OCI-LY7 (cell line): ENCODE measurements around the gene MOSPD2. TPM values are rescaled to one million over a fixed set of nuclear protein-coding genes. Genes with fewer than 3 reads are reported as not detected.

Experiments used
- BruUV-seq: library from RNA; stranded (reverse); fragments of 400-500 nt; replicated peaks from 2 replicates; lab custom pipeline; 2021; lab: Mats Ljungman, UMichigan
- CTCF ChIA-PET: fragments of 300-600 bp; sonication (Branson Sonifier 250); formaldehyde crosslinking; loops from one replicate; lab custom pipeline; 2022; ENCODE audit warnings: antibody characterized with exemption; ENCODE audit not compliant: unreplicated experiment; lab: Charles Lee
- POLR2A ChIA-PET: fragments of 300-600 bp; sonication (Branson Sonifier 250); formaldehyde crosslinking; loops from one replicate; lab custom pipeline; 2022; ENCODE audit warnings: antibody characterized with exemption; lab: Charles Lee
- DNase-seq: peaks from one replicate; pipeline ENCODE4 v3.0.0-alpha.2; 2015; ENCODE audit warnings: low spot score
- H2AFZ ChIP-seq: fragments of 200-600 bp; sonication (generic), shearing (Covaris generic); 2 replicates; pipeline ENCODE4 v1.6.1; 2014; ENCODE audit warnings: mild to moderate bottlenecking, antibody characterized with exemption, low read length, moderate library complexity
- H3K27ac ChIP-seq: fragments of 200-600 bp; sonication (generic); 2 replicates; pipeline ENCODE4 v1.5.1; 2014; ENCODE audit warnings: mixed run types, low read depth, mild to moderate bottlenecking, moderate library complexity, low read length, inconsistent platforms; ENCODE audit not compliant: poor library complexity, severe bottlenecking
- H3K36me3 ChIP-seq: fragments of 200-600 bp; sonication (generic); 2 replicates; pipeline ENCODE4 v1.6.1; 2014; ENCODE audit warnings: mild to moderate bottlenecking, antibody characterized with exemption, low read length, moderate library complexity, mixed read lengths; ENCODE audit not compliant: insufficient read depth
- H3K4me1 ChIP-seq: fragments of 200-600 bp; sonication (generic); 2 replicates; pipeline ENCODE4 v1.5.1; 2014; ENCODE audit warnings: mild to moderate bottlenecking, low read length; ENCODE audit not compliant: insufficient read depth, poor library complexity, severe bottlenecking
- H3K4me2 ChIP-seq: fragments of 200-600 bp; sonication (generic); 2 replicates; pipeline ENCODE4 v1.6.1; 2014; ENCODE audit warnings: mild to moderate bottlenecking, low read length
- H3K4me3 ChIP-seq: fragments of 200-600 bp; sonication (generic); 2 replicates; pipeline ENCODE4 v1.5.1; 2014; ENCODE audit warnings: mild to moderate bottlenecking, low read depth, low read length; ENCODE audit not compliant: poor library complexity, severe bottlenecking
- H3K79me2 ChIP-seq: fragments of 200-600 bp; sonication (generic); 2 replicates; pipeline ENCODE4 v1.6.1; 2016; ENCODE audit warnings: low read depth, mild to moderate bottlenecking, low read length, moderate library complexity, mixed read lengths; ENCODE audit not compliant: insufficient read depth
- H3K9me2 ChIP-seq: fragments of 200-600 bp; sonication (generic); 2 replicates; pipeline ENCODE4 v1.6.1; 2016; ENCODE audit warnings: mild to moderate bottlenecking, low read length, mixed read lengths; ENCODE audit not compliant: insufficient read depth
- H3K9me3 ChIP-seq: fragments of 200-600 bp; sonication (generic); 2 replicates; pipeline ENCODE4 v1.6.1; 2014; ENCODE audit warnings: mild to moderate bottlenecking, mixed run types, low read length, mixed read lengths
- H4K20me1 ChIP-seq: fragments of 200-600 bp; sonication (generic); 2 replicates; pipeline ENCODE4 v1.6.1; 2014; ENCODE audit warnings: mild to moderate bottlenecking, antibody characterized with exemption, low read length, moderate library complexity, mixed read lengths; ENCODE audit not compliant: insufficient read depth
- CTCF ChIP-seq: fragments of 200-600 bp; sonication (generic); conservative IDR thresholded peaks from 2 replicates; pipeline ENCODE4 v1.5.1; 2014; ENCODE audit warnings: mild to moderate bottlenecking, antibody characterized with exemption, low read length, moderate library complexity, mixed read lengths
- EZH2phosphoT487 ChIP-seq: fragments of 200-600 bp; sonication (generic); IDR thresholded peaks from 2 replicates; pipeline ENCODE4 v1.6.1; 2018; ENCODE audit warnings: low read depth, borderline replicate concordance, mild to moderate bottlenecking, mixed run types, antibody characterized with exemption, low read length, moderate library complexity, mixed read lengths
- intact Hi-C: fragments of 100-400 bp; cut with micrococcal nuclease; formaldehyde crosslinking; loops from one replicate; pipeline ENCODE4 v1.10.0; 2022; ENCODE audit not compliant: unreplicated experiment
- total RNA-seq, 2 experiments: library from RNA; depleted of rRNA in 1 of 2; stranded (reverse); fragments of >200 nt in 1 of 2; shearing (Covaris generic) in 1 of 2; gene quantifications; 2 replicates each; pipeline ENCODE4 v1.2.3, GENCODE V29; 2014 to 2022

The MOSPD2 gene
- total RNA-seq, 2 experiments from 2014 or later, result 8.0 to 11.3 TPM

- H3K4me3 ChIP-seq, result no peak overlapping the region
- no TSS peak for BruUV-seq
- no peaks in the 10 kb centered on the region for H3K4me1 ChIP-seq
- DNase-seq, result no peak
- no peaks in the 10 kb centered on the region for H3K79me2 ChIP-seq
- no peak for TF ChIP-seq EZH2phosphoT487
- TF ChIP-seq CTCF, result no peak
- peaks cover 9% of the 10 kb centered on the region; the same call in 1 of the 2 replicates for H3K36me3 ChIP-seq
- H3K9me2 ChIP-seq, result no peaks in the 10 kb centered on the region
- no peak overlapping the region for H3K4me2 ChIP-seq
- no peaks in the 10 kb centered on the region for H3K9me3 ChIP-seq
- ChIA-PET POLR2A (interaction anchor here (0.9 kb wide), 1 partner anchor 13 kb away, joined by 3 read pairs; no protein-coding TSS in a partner anchor), CTCF (no interaction called here)
- no peak overlapping the region for H3K27ac ChIP-seq
- intact Hi-C loops, result loop anchor here (10.0 kb wide), 1 partner anchor 68 kb away; no protein-coding TSS in a partner anchor
- no peaks in the 10 kb centered on the region for H4K20me1 ChIP-seq
- no peak overlapping the region for H2AFZ ChIP-seq
Observed at GRCh38 chrX:14913241-14913640, 40.0 kb downstream of the MOSPD2 start.

- H2AFZ ChIP-seq, result no peak overlapping the region
- no peaks in the 10 kb centered on the region for H3K9me3 ChIP-seq
- H3K4me2 ChIP-seq, result no peak overlapping the region
- ChIA-PET CTCF (no interaction called here), POLR2A (no interaction called here)
- no peak overlapping the region for H3K27ac ChIP-seq
- no peaks in the 10 kb centered on the region for H3K4me1 ChIP-seq
- no peak overlapping the region for H3K4me3 ChIP-seq
- H3K36me3 ChIP-seq, result peaks cover 9% of the 10 kb centered on the region; the same call in 1 of the 2 replicates
- H3K9me2 ChIP-seq, result no peaks in the 10 kb centered on the region
- H3K79me2 ChIP-seq, result no peaks in the 10 kb centered on the region
- no peak for DNase-seq
- no TSS peak for BruUV-seq
- H4K20me1 ChIP-seq, result no peaks in the 10 kb centered on the region
- intact Hi-C loops, result loop anchor here (10.0 kb wide), 1 partner anchor 71 kb away; no protein-coding TSS in a partner anchor
- TF ChIP-seq CTCF (no peak), EZH2phosphoT487 (no peak)
Observed at GRCh38 chrX:14915596-14915995, 42.4 kb downstream of the MOSPD2 start.

- POLR2A ChIA-PET, result no interaction called here
- Histone ChIP-seq H3K36me3 (peaks cover 7% of the 10 kb centered on the region; the same call in 1 of the 2 replicates), H3K9me2 (no peaks in the 10 kb centered on the region), H4K20me1 (no peaks in the 10 kb centered on the region), H3K4me2 (no peak overlapping the region), H3K4me1 (no peaks in the 10 kb centered on the region), H3K27ac (no peak overlapping the region), H3K9me3 (no peaks in the 10 kb centered on the region), H2AFZ (no peak overlapping the region), H3K4me3 (no peak overlapping the region), H3K79me2 (no peaks in the 10 kb centered on the region)
- DNase-seq, result no peak
- BruUV-seq, result no TSS peak
- CTCF ChIA-PET, result no interaction called here
- intact Hi-C loops, result loop anchor here (10.0 kb wide), 1 partner anchor 71 kb away; no protein-coding TSS in a partner anchor
- TF ChIP-seq CTCF, result no peak
- no peak for TF ChIP-seq EZH2phosphoT487
Observed at GRCh38 chrX:14916017-14916674, 42.9 kb downstream of the MOSPD2 start.
